ENCODE results near the gene SLC35E3.

Gene SLC35E3

GRCh38 chr12:68789144-68789878 is 43.3 kb downstream of the SLC35E3 start:
- no peak for DNase-seq (ENCODE audit: insufficient read length, low spot score)
- FAIRE-seq: no peak
- TF ChIP-seq CTCF (IDR thresholded peaks at IDR 0.05; ENCODE audit: insufficient read depth, missing control alignments): no peak

GRCh38 chr12:68790081-68790951 is 44.3 kb downstream of the SLC35E3 start:
- FAIRE-seq: no peak
- no peak for DNase-seq (ENCODE audit: insufficient read length, low spot score)
- TF ChIP-seq CTCF (IDR thresholded peaks at IDR 0.05; ENCODE audit: insufficient read depth, missing control alignments): no peak

GRCh38 chr12:68790952-68791234 is 44.9 kb downstream of the SLC35E3 start:
- no peak for TF ChIP-seq CTCF (IDR thresholded peaks at IDR 0.05; ENCODE audit: insufficient read depth, missing control alignments)
- FAIRE-seq (no peak), DNase-seq (ENCODE audit: insufficient read length, low spot score) (no peak)

GRCh38 chr12:68791897-68792481 is 46.0 kb downstream of the SLC35E3 start:
- FAIRE-seq: no peak
- no peak for DNase-seq (ENCODE audit: insufficient read length, low spot score)
- no peak for TF ChIP-seq CTCF (IDR thresholded peaks at IDR 0.05; ENCODE audit: insufficient read depth, missing control alignments)

GRCh38 chr12:68792952-68793351 is 47.0 kb downstream of the SLC35E3 start:
- FAIRE-seq: no peak
- no peak for TF ChIP-seq CTCF (IDR thresholded peaks at IDR 0.05; ENCODE audit: insufficient read depth, missing control alignments)
- no peak for DNase-seq (ENCODE audit: insufficient read length, low spot score)

GRCh38 chr12:68793436-68793835 is 47.5 kb downstream of the SLC35E3 start:
- TF ChIP-seq CTCF (IDR thresholded peaks at IDR 0.05; ENCODE audit: insufficient read depth, missing control alignments): no peak
- DNase-seq (ENCODE audit: insufficient read length, low spot score) (no peak), FAIRE-seq (no peak)
